Thyroid gland (tissue), 4 donors: ENCODE data around the gene SHD.

Source experiments
- CTCF ChIP-seq, 6 experiments: fragments of 200-600 bp in 3 of 6; fragments of 450-650 bp in 3 of 6; sonication (generic) in 3 of 6; IDR thresholded peaks; one replicate each; pipeline ENCODE4 v1.5.1; 2016 to 2019; ENCODE audit warnings: antibody characterized with exemption in 6 of 6, mild to moderate bottlenecking in 2 of 6, inconsistent platforms in 1 of 6, moderate library complexity in 1 of 6
- POLR2A ChIP-seq, 2 donors: fragments of 450-650 bp; IDR thresholded peaks; one replicate each; pipeline ENCODE4 v1.6.1; 2017; ENCODE audit warnings: antibody characterized with exemption in 2 of 2, mild to moderate bottlenecking in 2 of 2, moderate library complexity in 1 of 2

GRCh38 chr19:4257025-4257424 lies 22.0 kb upstream of the SHD start:
- TF ChIP-seq POLR2A (IDR thresholded peaks at IDR 0.05), result no peak
- no peak for TF ChIP-seq CTCF (IDR thresholded peaks at IDR 0.05)
